HPDE6-E6E7 (cell line): ENCODE measurements around the gene TMEM269.
"Not testable (repeated sequence)": the region's sequence is repeated elsewhere in the genome, so short reads cannot be mapped to it uniquely, and the experiment has no call there.

Experiments used
- DNase-seq: peaks from one replicate; pipeline ENCODE4 v3.0.0; 2011; ENCODE audit warnings: missing footprints; ENCODE audit errors: extremely low spot score

TMEM269 gene

DNA sequence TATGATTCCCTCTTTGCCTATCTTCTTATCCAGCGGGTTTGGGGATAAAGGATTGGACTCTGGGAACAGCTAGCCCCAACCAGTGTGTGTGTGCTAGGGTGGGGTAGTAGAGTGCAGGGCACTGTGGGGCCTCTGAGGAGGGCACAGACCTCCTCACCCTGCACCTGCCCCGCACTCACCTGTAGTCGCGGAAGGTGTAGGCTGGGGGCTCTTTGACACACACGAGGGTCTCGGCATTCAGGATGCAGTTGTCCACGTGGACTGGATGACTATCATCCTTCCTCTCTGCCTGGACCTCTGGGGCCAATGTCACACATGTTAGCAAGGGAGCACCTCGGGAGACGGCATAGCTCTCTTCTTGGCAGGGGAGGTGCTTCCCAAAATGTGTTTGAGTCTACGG, 36.8 kb upstream of the TMEM269 start:
- DNase-seq = no peak

GRCh38 chr1:42748461-42749410, 36.1 kb upstream of the TMEM269 start:
- DNase-seq = no peak

DNA sequence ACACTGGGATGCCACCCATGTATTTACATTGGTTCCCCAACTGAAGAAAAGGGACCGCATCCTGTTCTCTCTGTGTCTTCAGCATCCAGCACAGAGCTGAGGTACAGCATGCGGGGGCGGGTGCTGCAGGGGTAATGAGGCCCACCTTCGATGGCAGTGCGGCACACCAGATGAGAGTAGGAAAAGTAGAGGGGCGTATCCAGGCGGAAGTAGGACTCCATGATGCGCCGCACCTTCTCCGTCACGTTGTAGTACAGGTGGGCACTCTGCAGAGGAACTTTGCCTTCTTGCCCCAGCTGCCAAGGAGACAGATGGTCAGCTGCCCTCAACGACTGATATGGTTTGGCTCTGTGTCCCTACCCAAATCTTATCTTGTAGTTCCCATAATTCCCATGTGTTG, 34.8 kb upstream of the TMEM269 start:
- DNase-seq = no peak

GRCh38 chr1:42751511-42752070, 33.2 kb upstream of the TMEM269 start:
- not testable (repeated sequence) for DNase-seq

DNA sequence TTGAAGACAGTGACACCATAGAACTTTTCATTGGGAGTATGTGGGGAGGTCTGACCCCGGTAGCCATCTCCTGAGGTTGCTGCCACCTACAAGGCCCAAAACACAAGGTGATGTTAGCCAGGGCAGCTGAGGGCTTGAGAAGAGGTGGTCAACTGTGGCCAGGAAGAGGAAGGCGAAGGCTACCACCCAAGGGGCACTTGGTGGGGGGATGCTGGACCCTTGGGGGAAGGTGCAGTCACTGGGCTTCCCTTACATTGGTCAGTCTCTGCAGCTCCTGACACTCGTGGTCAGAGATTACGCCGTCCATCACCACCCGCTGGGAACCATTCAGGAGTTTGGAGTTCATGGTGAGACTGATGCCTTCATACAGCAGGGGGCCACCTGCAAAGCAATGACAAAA, 32.5 kb upstream of the TMEM269 start:
- DNase-seq = no peak

DNA sequence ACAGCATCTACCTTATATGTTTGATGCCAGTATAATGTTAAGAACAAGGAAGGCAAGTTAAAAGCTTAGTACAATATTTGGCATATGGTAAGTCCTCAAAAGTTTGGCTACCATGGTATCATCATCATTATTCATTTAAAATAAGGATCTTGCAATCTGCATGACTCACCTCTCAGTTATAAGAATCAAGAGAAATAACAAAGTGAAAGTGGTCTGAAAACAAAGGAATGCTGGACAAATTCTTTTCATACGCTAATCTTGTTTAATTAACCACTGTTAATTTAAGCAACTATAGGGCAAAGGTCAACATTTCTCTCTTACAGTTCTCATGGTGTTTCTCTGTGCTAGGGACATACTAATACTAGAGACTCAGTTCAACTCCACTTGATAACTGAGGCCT, 31.7 kb upstream of the TMEM269 start:
- DNase-seq = no peak

DNA sequence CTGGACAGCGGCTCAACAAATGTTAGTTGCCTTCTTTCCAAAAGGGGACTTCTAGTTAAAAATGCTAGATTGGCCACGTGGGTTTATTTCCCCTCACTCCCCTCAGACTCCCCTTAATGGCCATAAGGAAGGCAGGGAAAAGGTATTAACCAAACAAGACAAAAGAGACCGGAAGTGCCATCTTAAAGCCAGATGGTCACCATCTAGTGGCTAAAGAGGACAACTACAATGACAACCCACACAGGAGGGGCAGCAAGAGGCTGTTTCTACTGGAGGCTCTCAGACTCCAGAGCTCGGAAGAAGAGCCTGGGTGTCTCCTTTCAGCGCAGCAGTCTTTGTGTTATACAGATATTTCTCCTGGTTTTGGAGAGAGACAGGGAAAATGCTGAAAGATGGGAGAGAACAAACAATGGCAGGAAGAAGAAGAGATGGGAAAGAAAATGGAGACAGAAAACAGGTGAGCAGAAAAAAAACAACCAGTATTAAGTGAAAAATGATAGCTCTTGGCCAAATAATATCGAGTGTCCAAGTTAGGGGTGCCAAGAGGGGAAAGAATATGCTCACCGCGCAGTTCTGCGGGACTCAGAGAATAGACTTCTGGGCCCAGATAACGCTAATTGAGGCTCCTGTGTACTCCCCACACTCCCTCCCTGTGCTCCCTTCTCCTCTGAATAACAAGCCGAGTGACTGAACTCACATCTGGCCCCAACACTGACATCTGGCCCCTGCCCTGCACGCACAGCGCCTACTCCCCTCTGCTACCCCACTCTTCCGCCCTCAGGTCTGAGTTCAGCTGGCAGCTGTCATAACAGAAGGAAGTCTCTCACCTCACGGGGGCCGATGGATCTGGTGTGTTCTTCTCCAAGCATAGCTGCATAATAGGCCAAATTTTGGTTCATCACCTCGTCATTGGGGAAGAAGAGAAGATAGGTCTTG, 27.6 kb upstream of the TMEM269 start:
- DNase-seq = peak; percentile 52

DNA sequence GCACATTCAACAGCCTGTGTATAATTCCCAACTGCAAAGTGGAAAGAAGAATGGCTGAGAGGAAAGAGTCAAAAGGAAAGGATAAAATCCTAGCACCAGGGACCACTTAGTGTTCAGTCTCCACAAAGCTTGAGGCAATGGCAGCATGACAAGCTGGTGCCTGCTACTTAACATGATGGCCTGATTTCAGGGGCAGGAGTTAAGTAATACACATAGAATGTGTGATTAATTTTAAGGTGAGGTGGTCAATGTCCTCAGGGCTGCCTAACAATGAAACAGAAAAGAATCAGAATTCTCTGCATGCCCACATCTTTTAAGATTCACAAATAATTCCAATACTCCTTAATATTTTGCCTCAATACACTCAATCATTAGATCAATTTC, 26.9 kb upstream of the TMEM269 start:
- DNase-seq = no peak

DNA sequence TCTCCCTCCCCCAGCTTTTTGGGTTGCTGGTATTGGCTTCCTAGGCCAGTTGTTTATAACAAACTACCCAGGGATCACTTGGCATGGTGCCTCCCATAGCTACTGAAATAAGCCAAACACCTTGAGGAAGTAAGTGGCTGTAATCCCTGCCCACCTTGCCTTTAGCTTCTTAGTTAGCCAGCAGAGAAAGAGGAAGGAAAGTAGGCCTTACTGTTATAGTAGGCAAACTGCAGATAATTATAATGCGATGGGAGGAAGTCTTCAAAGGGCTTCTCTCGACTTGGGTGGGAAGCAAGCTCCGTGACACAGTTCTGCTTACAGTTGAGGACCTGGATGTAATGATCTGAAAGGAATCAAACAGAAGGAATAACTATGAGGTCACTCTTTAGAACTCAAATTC, 26.1 kb upstream of the TMEM269 start:
- DNase-seq = no peak

GRCh38 chr1:42759114-42759513, 25.7 kb upstream of the TMEM269 start:
- DNase-seq = no peak

DNA sequence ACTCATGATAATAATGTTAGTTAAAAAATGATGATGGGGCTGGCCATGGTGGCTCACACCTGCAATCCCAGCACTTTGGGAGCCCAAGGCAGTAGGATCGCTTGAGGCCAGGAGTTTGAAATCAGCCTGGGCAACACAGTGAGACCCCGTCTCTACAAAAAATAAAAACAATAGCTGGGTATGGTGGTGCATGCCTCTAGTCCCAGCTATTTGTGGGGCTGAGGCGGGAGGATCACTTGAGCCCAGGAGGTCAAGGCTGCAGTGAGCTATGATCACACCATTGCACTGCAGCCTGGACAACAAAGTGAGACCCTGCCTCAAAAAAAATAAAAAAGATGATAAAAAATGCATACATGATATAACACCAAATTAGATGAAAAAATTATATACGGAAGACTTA, 23.2 kb upstream of the TMEM269 start:
- DNase-seq = no peak

- DNase-seq = no peak
Measured at GRCh38 chr1:42762269-42762668, 22.5 kb upstream of the TMEM269 start.

GRCh38 chr1:42765269-42765668, 19.5 kb upstream of the TMEM269 start:
- DNase-seq = no peak

GRCh38 chr1:42765832-42766740, 18.7 kb upstream of the TMEM269 start:
- DNase-seq = peak; percentile 42

- DNase-seq = peak; percentile 95
Measured at GRCh38 chr1:42766741-42767509, 17.9 kb upstream of the TMEM269 start, which contains the start of the genes C1orf50 and P3H1. TSS of gene C1orf50 (plus strand) at chr1:42767249. CDS start at chr1:42767312, 63 bp downstream. TSS of gene P3H1 (minus strand) at chr1:42767028. CDS start at chr1:42766971, 57 bp downstream.

GRCh38 chr1:42767510-42768000, 17.2 kb upstream of the TMEM269 start:
- DNase-seq = no peak

- no peak for DNase-seq
Measured at GRCh38 chr1:42768172-42768571, 16.6 kb upstream of the TMEM269 start.

GRCh38 chr1:42769811-42770210, 15.0 kb upstream of the TMEM269 start:
- no peak for DNase-seq

GRCh38 chr1:42773420-42773819, 11.4 kb upstream of the TMEM269 start:
- DNase-seq = no peak

- no peak for DNase-seq
Measured at GRCh38 chr1:42774928-42775526, 9.8 kb upstream of the TMEM269 start.
